ENCODE measurements around the gene CEP76.

Gene CEP76

DNA sequence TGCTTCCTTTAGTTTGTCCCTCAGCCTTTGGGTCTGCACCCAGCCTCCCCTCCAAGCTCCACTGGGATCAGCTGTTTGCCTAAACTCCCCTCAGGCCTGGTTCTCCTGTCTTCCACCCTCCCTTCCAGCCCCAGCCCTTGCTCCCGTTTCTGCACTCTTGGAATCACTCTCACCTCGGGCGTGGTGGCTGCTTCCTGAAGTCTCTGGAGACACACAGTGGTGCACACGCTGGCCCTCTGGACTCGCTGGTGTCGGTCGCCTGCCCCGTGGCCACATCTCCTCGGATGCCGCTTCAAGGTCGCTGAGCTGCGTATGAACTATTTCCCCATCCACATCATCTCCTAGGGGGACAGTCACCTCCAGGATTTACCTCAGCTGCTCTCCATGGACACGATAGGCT is 46.6 kb upstream of the CEP76 start:
- TF ChIP-seq, protein P1, sequence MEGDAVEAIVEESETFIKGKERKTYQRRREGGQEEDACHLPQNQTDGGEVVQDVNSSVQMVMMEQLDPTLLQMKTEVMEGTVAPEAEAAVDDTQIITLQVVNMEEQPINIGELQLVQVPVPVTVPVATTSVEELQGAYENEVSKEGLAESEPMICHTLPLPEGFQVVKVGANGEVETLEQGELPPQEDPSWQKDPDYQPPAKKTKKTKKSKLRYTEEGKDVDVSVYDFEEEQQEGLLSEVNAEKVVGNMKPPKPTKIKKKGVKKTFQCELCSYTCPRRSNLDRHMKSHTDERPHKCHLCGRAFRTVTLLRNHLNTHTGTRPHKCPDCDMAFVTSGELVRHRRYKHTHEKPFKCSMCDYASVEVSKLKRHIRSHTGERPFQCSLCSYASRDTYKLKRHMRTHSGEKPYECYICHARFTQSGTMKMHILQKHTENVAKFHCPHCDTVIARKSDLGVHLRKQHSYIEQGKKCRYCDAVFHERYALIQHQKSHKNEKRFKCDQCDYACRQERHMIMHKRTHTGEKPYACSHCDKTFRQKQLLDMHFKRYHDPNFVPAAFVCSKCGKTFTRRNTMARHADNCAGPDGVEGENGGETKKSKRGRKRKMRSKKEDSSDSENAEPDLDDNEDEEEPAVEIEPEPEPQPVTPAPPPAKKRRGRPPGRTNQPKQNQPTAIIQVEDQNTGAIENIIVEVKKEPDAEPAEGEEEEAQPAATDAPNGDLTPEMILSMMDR (IDR thresholded peaks at IDR 0.05; ENCODE audit: unreplicated experiment in 3 of 3): no peak
- H3K9me3 Mint-ChIP-seq: no peaks in the 10 kb centered on the region
- no peak overlapping the region for H3K27ac Mint-ChIP-seq
- no peaks in the 10 kb centered on the region for H3K36me3 Mint-ChIP-seq (ENCODE audit: low read depth)
- no peaks in the 10 kb centered on the region for H3K4me1 Mint-ChIP-seq
- no peak overlapping the region for H3K4me3 Mint-ChIP-seq
- peaks cover 4% of the 10 kb centered on the region for H3K27me3 Mint-ChIP-seq (ENCODE audit: low read depth)

DNA sequence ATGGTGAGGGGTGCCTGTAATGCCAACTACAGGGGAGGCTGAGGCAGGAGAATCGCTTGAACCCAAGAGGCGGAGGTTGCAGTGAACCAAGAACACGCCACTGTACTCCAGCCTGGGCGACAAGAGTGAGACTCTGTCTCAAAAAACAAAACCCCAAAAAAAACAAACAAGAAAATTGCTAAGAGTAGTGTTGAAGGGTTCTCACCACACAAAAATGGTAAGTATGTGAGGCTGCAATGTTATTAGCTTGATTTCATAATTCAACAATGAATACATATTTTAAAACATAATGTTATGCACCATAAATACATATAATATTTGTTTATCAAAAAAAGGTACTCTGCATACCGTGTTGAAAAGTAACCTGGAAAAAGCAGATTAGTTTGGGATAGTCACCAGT is 46.1 kb upstream of the CEP76 start:
- TF ChIP-seq, protein P1 (IDR thresholded peaks at IDR 0.05; ENCODE audit: unreplicated experiment in 3 of 3): no peak
- H3K4me3 Mint-ChIP-seq: no peak overlapping the region
- H3K4me1 Mint-ChIP-seq: no peaks in the 10 kb centered on the region
- H3K27ac Mint-ChIP-seq: no peak overlapping the region
- H3K9me3 Mint-ChIP-seq: no peaks in the 10 kb centered on the region
- peaks cover 4% of the 10 kb centered on the region for H3K27me3 Mint-ChIP-seq (ENCODE audit: low read depth)
- no peaks in the 10 kb centered on the region for H3K36me3 Mint-ChIP-seq (ENCODE audit: low read depth)

DNA sequence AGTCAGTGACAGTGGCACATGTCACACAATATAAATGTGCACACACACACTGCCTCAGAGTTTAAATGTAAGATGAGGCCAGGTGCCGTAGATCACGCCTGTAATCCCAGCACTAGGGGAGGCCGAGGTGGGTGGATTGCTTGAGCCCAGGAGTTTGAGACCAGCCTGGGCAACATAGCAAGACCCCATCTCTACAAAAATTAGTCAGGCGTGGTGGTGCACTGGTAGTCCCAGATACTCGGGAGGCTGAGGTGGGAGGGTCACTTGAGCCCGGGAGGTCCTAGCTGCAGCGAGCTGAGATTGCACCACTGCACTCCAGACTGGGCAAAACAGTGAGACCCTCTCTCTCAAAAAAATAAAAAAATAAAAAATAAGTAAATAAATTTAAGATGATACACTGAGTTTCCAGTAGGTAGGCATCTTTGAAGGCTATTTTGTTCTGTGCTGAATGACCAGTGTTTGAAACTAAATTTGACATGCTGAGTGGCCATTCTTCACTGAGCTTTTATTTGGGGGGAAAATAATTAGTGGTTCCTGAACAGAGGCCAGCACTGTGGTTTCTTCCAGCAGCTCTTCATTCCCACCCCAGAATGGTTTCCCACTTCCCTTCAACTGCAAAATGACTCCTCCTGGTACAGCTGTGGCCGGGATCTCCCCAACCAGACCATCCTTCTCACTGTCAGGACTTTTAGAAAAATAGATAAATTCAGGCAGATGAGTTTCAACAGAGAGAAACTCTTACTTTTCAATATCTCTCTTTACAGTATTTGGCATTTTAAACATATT is 45.2 kb upstream of the CEP76 start:
- H3K27ac Mint-ChIP-seq: no peak overlapping the region
- H3K36me3 Mint-ChIP-seq (ENCODE audit: low read depth): no peaks in the 10 kb centered on the region
- no peak overlapping the region for H3K4me3 Mint-ChIP-seq
- no peaks in the 10 kb centered on the region for H3K4me1 Mint-ChIP-seq
- TF ChIP-seq, protein P1 (IDR thresholded peaks at IDR 0.05; ENCODE audit: unreplicated experiment in 3 of 3): no peak
- no peaks in the 10 kb centered on the region for H3K9me3 Mint-ChIP-seq
- peaks cover 4% of the 10 kb centered on the region for H3K27me3 Mint-ChIP-seq (ENCODE audit: low read depth)

DNA sequence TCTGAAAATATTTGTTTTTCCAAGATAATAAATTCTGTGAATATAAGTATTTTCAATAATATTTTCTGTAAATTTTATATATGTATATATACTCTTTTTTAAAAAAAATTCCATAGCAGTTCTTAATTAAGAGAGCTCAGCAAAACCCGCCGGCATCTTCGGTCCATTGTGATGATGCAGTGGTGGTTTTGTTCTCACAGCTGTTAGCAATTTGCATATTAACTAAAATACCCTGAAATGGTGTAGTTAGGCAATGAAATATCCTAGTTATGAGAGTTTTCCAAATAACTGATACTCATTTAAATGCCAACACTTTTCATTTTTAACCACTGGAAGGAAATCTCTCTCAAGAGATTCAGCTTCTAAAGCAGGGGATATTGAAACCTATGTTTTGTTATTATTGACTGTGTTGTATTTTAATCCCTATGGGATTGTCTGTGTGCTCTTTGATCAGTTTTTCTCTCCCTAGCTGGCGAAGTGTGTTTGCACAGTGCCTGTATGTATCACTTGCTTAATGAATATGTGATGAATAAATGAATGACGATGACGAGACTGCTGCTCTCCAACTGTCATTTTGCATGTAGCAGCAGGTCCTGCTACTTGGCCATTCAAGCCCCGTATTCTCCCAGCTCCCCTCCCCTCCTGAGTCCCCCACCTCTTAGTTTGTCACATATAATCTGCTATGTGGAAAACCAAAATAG is 42.7 kb upstream of the CEP76 start:
- Mint-ChIP-seq H3K27me3 (ENCODE audit: low read depth) (peaks cover 3% of the 10 kb centered on the region), H3K36me3 (ENCODE audit: low read depth) (no peaks in the 10 kb centered on the region), H3K4me3 (no peak overlapping the region), H3K9me3 (no peaks in the 10 kb centered on the region), H3K4me1 (no peaks in the 10 kb centered on the region), H3K27ac (no peak overlapping the region)
- TF ChIP-seq, protein P1 (IDR thresholded peaks at IDR 0.05; ENCODE audit: unreplicated experiment in 3 of 3): no peak

DNA sequence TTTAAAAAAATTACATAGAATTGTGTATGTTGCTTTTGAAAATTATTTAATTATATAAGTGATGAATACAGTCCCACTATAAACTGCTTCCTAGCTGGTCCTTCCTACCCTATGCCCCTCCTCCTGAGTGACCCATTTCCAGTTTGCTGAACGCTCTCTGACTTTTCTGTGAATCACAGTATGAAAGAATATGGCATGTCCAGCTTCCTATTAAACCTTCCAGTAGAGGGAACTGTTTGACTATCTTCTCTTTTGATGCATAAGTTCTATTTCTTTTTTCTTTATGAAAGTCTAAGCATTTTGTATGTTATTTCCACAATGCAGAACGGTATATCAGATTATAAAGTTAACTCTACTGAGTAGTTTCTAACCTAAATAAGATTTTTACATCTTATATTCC is 41.6 kb upstream of the CEP76 start:
- no peak overlapping the region for H3K27ac Mint-ChIP-seq
- H3K36me3 Mint-ChIP-seq (ENCODE audit: low read depth): no peaks in the 10 kb centered on the region
- H3K9me3 Mint-ChIP-seq: no peaks in the 10 kb centered on the region
- H3K27me3 Mint-ChIP-seq (ENCODE audit: low read depth): no peaks in the 10 kb centered on the region
- no peak overlapping the region for H3K4me3 Mint-ChIP-seq
- TF ChIP-seq, protein P1 (IDR thresholded peaks at IDR 0.05; ENCODE audit: unreplicated experiment in 3 of 3): peak; percentile 36 to 57 (median 49)
- no peaks in the 10 kb centered on the region for H3K4me1 Mint-ChIP-seq
